ENCODE results near the gene TMEM266.

TMEM266 gene

GRCh38 chr15:76169911-76170800, 110.4 kb downstream of the TMEM266 start:
- Histone ChIP-seq H3K79me2 (ENCODE audit: low read length) (no peaks in the 10 kb centered on the region), H3K36me3 (replicated peaks; ENCODE audit: insufficient read depth, low read length) (no peaks in the 10 kb centered on the region), H3K4me1 (ENCODE audit: low read length) (no peaks in the 10 kb centered on the region), H3K9ac (ENCODE audit: low read length) (no peak overlapping the region), H2AFZ (ENCODE audit: low read length) (no peak overlapping the region), H3K4me2 (ENCODE audit: low read depth, low read length) (no peak overlapping the region), H4K20me1 (ENCODE audit: insufficient read depth, low read length) (no peaks in the 10 kb centered on the region), H3K27me3 (replicated peaks; ENCODE audit: insufficient read depth, low read length) (no peaks in the 10 kb centered on the region), H3K4me3 (ENCODE audit: low read length) (no peak overlapping the region), H3F3A (ENCODE audit: insufficient read depth, low read length) (no peaks in the 10 kb centered on the region), H3K9me3 (replicated peaks; ENCODE audit: insufficient read depth, low read length) (no peaks in the 10 kb centered on the region), H3K9me2 (replicated peaks; ENCODE audit: insufficient read depth, low read length) (no peaks in the 10 kb centered on the region), H3K27ac (ENCODE audit: low read length) (no peak overlapping the region)
- TF ChIP-seq CTCF (IDR thresholded peaks at IDR 0.05; ENCODE audit: low read length) (no peak), EZH2phosphoT487 (IDR thresholded peaks at IDR 0.05; ENCODE audit: low read length) (no peak), EZH2 (optimal IDR thresholded peaks at IDR 0.05; ENCODE audit: low read depth, low read length) (no peak)
- DNase-seq, result no peak

- Histone ChIP-seq H3K9me2 (replicated peaks; ENCODE audit: insufficient read depth, low read length) (no peaks in the 10 kb centered on the region), H3K4me1 (ENCODE audit: low read length) (no peaks in the 10 kb centered on the region), H4K20me1 (ENCODE audit: insufficient read depth, low read length) (no peaks in the 10 kb centered on the region), H3K36me3 (replicated peaks; ENCODE audit: insufficient read depth, low read length) (no peaks in the 10 kb centered on the region), H3K9ac (ENCODE audit: low read length) (no peak overlapping the region), H2AFZ (ENCODE audit: low read length) (no peak overlapping the region), H3K4me3 (ENCODE audit: low read length) (no peak overlapping the region), H3K79me2 (ENCODE audit: low read length) (no peaks in the 10 kb centered on the region), H3K27me3 (replicated peaks; ENCODE audit: insufficient read depth, low read length) (0 out of 2 replicates have a peak, but pooled peaks cover 6% of the 10 kb centered on the region), H3K4me2 (ENCODE audit: low read depth, low read length) (no peak overlapping the region), H3K27ac (ENCODE audit: low read length) (no peak overlapping the region), H3F3A (ENCODE audit: insufficient read depth, low read length) (no peaks in the 10 kb centered on the region), H3K9me3 (replicated peaks; ENCODE audit: insufficient read depth, low read length) (no peaks in the 10 kb centered on the region)
- TF ChIP-seq EZH2 (optimal IDR thresholded peaks at IDR 0.05; ENCODE audit: low read depth, low read length) (no peak), CTCF (IDR thresholded peaks at IDR 0.05; ENCODE audit: low read length) (no peak), EZH2phosphoT487 (IDR thresholded peaks at IDR 0.05; ENCODE audit: low read length) (no peak)
- no peak for DNase-seq
Observed at GRCh38 chr15:76172782-76173181, 113.0 kb downstream of the TMEM266 start.

GRCh38 chr15:76173317-76173834, 113.6 kb downstream of the TMEM266 start:
- Histone ChIP-seq H4K20me1 (ENCODE audit: insufficient read depth, low read length) (no peaks in the 10 kb centered on the region), H2AFZ (ENCODE audit: low read length) (no peak overlapping the region), H3K9me3 (replicated peaks; ENCODE audit: insufficient read depth, low read length) (no peaks in the 10 kb centered on the region), H3F3A (ENCODE audit: insufficient read depth, low read length) (no peaks in the 10 kb centered on the region), H3K4me2 (ENCODE audit: low read depth, low read length) (no peak overlapping the region), H3K27me3 (replicated peaks; ENCODE audit: insufficient read depth, low read length) (0 out of 2 replicates have a peak, but pooled peaks cover 6% of the 10 kb centered on the region), H3K4me3 (ENCODE audit: low read length) (no peak overlapping the region), H3K4me1 (ENCODE audit: low read length) (no peaks in the 10 kb centered on the region), H3K27ac (ENCODE audit: low read length) (no peak overlapping the region), H3K9ac (ENCODE audit: low read length) (no peak overlapping the region), H3K79me2 (ENCODE audit: low read length) (no peaks in the 10 kb centered on the region), H3K9me2 (replicated peaks; ENCODE audit: insufficient read depth, low read length) (no peaks in the 10 kb centered on the region), H3K36me3 (replicated peaks; ENCODE audit: insufficient read depth, low read length) (no peaks in the 10 kb centered on the region)
- TF ChIP-seq CTCF (IDR thresholded peaks at IDR 0.05; ENCODE audit: low read length), result no peak
- TF ChIP-seq EZH2 (optimal IDR thresholded peaks at IDR 0.05; ENCODE audit: low read depth, low read length), result no peak
- no peak for TF ChIP-seq EZH2phosphoT487 (IDR thresholded peaks at IDR 0.05; ENCODE audit: low read length)
- DNase-seq, result no peak

All from MM.1S (cell line).